Measurements from ENCODE around the gene RNASEL. TPM values are rescaled to one million over a fixed set of nuclear protein-coding genes. Genes with fewer than 3 reads are reported as not detected.

Gene RNASEL
- total RNA-seq, 1 experiment from 2014 or later = 1.2 TPM

GRCh38 chr1:182630586-182630985 lies 41.5 kb upstream of the RNASEL start:
- H3K27me3 ChIP-seq (ENCODE audit: control insufficient read depth, insufficient read depth, low read length) = 0 out of 2 replicates have a peak, but pooled peaks cover 2% of the 10 kb centered on the region
- CTCF ChIA-PET = no interaction called here
- H3K4me3 ChIP-seq (ENCODE audit: low read depth in 2 of 2, low read length in 2 of 2) = no peak overlapping the region
- intact Hi-C loops (cut with micrococcal nuclease; ENCODE audit: unreplicated experiment) (no loop called here), in situ Hi-C loops (cut with HindIII; ENCODE audit: low pct_unique_long_range_greater_than_20kb, low sequenced_read_pairs) (no loop called here)
- POLR2A ChIA-PET = no interaction called here
- no TSS peak for BruUV-seq (replicated peaks)
- no peaks in the 10 kb centered on the region for H3K36me3 ChIP-seq (ENCODE audit: control insufficient read depth, insufficient read depth, low read length)
- ATAC-seq = no peak
- TF ChIP-seq TCF7L2 (IDR thresholded peaks at IDR 0.05; ENCODE audit: low read depth, low read length) (no peak), REST (IDR thresholded peaks at IDR 0.05; ENCODE audit: insufficient read depth in 1 of 2, low read depth in 2 of 2, low read length in 1 of 2) (no peak), SIN3A (IDR thresholded peaks at IDR 0.05; ENCODE audit: borderline replicate concordance, insufficient read depth, low read depth, low read length) (no peak), POLR2AphosphoS5 (IDR thresholded peaks at IDR 0.05; ENCODE audit: low read depth, low read length) (no peak), CTCF (IDR thresholded peaks at IDR 0.05) (no peak)
- DNase-seq (ENCODE audit: low read depth, low spot score) = no peak
- no peaks in the 10 kb centered on the region for H3K9me3 ChIP-seq (ENCODE audit: control insufficient read depth, insufficient read depth, low read depth, low read length)
- no peak overlapping the region for H3K27ac ChIP-seq (ENCODE audit: low read length)
- H3K4me1 ChIP-seq (ENCODE audit: control insufficient read depth, insufficient read depth, low read length) = no peaks in the 10 kb centered on the region

- POLR2A ChIA-PET = no interaction called here
Measured at GRCh38 chr1:182629499-182630096, 40.5 kb upstream of the RNASEL start.

More at GRCh38 chr1:182629499-182630096, 40.5 kb upstream of the RNASEL start:
- no peaks in the 10 kb centered on the region for H3K9me3 ChIP-seq (ENCODE audit: control insufficient read depth, insufficient read depth, low read depth, low read length)
- H3K27me3 ChIP-seq (ENCODE audit: control insufficient read depth, insufficient read depth, low read length) = 0 out of 2 replicates have a peak, but pooled peaks cover 2% of the 10 kb centered on the region
- no peak overlapping the region for H3K27ac ChIP-seq (ENCODE audit: low read length)
- DNase-seq (ENCODE audit: low read depth, low spot score) = no peak
- H3K36me3 ChIP-seq (ENCODE audit: control insufficient read depth, insufficient read depth, low read length) = no peaks in the 10 kb centered on the region
- ATAC-seq = no peak
- intact Hi-C loops (cut with micrococcal nuclease; ENCODE audit: unreplicated experiment) (no loop called here), in situ Hi-C loops (cut with HindIII; ENCODE audit: low pct_unique_long_range_greater_than_20kb, low sequenced_read_pairs) (no loop called here)
- CTCF ChIA-PET = no interaction called here
- H3K4me3 ChIP-seq (ENCODE audit: low read depth in 2 of 2, low read length in 2 of 2) = no peak overlapping the region
- BruUV-seq (replicated peaks) = no TSS peak
- no peak for TF ChIP-seq SIN3A (IDR thresholded peaks at IDR 0.05; ENCODE audit: borderline replicate concordance, insufficient read depth, low read depth, low read length)
- TF ChIP-seq REST (IDR thresholded peaks at IDR 0.05; ENCODE audit: insufficient read depth in 1 of 2, low read depth in 2 of 2, low read length in 1 of 2) = no peak
- no peak for TF ChIP-seq CTCF (IDR thresholded peaks at IDR 0.05)
- no peak for TF ChIP-seq TCF7L2 (IDR thresholded peaks at IDR 0.05; ENCODE audit: low read depth, low read length)
- no peak for TF ChIP-seq POLR2AphosphoS5 (IDR thresholded peaks at IDR 0.05; ENCODE audit: low read depth, low read length)
- H3K4me1 ChIP-seq (ENCODE audit: control insufficient read depth, insufficient read depth, low read length) = no peaks in the 10 kb centered on the region

Data from Panc1 (cell line).